CD1c-positive myeloid dendritic cell (primary cell): ENCODE results near the gene SHANK2.

Experiments
- DNase-seq: peaks from one replicate; pipeline ENCODE4 v3.0.0-alpha.2; 2016; ENCODE audit errors: extremely low spot score

SHANK2 gene

GRCh38 chr11:71222318-71223080 lies 29.9 kb downstream of the SHANK2 start:
- DNase-seq: no peak

DNA sequence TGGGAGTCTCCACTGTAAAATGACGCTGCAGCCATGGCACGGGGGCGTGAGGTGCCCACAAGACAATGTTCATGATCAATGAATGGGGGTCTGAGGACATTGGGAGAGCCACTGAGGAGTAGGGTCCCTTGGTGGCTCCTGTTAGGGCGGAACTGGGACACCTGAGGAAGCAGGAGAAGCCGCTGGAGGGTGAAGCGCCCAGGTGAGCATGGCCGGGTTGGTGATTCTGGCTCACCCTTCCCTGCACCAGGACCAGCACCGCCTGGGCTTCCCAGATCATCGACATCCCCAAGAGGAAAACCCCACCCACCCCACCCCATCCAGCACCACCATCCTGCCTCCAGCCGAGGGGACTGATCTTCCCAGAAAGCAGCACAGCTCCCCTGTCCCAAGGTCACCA lies 30.6 kb downstream of the SHANK2 start:
- DNase-seq: no peak

DNA sequence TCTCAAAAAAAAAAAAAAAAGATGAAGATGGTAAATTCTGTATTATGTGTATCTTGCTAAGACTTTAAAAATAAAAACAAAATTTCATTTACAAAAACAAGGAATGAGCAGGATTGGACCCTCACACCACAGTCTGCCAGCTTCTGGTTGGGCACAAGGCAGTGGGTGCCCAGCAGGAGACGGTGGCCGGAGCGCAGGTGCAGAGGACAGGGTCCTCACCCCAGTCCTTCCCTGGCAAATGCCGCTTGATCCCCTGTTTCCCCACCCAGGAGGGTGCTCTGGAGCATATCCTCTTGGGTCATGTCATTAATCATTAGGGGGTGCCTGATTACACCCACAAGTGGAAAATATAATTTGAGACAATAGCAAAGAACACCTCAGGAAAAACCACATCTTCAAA lies 31.2 kb downstream of the SHANK2 start:
- no peak for DNase-seq

GRCh38 chr11:71218789-71219499 lies 33.4 kb downstream of the SHANK2 start:
- no peak for DNase-seq

- DNase-seq: no peak
Measured at GRCh38 chr11:71215425-71215965, 36.9 kb downstream of the SHANK2 start.

- DNase-seq: no peak
Measured at GRCh38 chr11:71214553-71215424, 37.6 kb downstream of the SHANK2 start.

DNA sequence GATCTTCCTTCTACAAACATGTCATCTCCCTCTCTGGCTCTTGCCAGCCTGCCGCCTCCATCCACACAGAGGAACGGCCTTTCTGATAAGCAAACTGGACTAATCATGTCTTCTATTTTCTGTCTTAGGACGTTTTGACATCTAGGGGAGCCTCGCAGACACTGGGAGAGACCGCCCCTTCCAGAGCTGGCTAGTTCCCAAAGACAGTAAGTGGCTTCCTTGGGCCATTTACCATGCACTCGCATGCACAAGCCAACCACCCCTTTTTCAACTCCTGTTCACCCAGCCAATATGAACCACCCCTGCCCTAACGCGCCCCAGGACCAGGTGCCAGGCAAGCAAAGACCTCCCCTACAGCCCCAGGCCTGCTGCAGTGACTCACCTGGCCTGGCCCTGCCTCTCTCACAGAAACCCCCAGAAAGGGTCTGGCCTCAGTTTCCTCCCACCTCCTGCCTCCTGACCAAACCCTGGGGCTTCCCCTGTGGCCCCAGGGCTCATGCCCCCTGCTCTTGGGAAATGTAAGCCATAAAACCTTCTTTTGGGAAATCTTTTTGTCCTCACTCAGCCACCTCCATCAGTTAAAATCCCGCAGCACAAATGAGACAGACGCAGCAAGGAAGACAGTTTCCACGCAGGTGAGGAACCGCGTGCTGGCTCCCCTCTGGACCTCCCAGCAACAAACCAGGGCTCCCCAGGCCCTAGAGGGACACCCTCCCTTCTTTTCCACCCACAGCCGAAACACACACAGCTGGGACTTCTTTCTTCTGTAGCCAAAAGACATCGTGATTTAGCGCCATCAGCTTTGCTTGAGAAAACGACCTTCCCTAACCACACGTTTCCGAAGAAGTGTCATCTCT lies 38.5 kb downstream of the SHANK2 start:
- no peak for DNase-seq

DNA sequence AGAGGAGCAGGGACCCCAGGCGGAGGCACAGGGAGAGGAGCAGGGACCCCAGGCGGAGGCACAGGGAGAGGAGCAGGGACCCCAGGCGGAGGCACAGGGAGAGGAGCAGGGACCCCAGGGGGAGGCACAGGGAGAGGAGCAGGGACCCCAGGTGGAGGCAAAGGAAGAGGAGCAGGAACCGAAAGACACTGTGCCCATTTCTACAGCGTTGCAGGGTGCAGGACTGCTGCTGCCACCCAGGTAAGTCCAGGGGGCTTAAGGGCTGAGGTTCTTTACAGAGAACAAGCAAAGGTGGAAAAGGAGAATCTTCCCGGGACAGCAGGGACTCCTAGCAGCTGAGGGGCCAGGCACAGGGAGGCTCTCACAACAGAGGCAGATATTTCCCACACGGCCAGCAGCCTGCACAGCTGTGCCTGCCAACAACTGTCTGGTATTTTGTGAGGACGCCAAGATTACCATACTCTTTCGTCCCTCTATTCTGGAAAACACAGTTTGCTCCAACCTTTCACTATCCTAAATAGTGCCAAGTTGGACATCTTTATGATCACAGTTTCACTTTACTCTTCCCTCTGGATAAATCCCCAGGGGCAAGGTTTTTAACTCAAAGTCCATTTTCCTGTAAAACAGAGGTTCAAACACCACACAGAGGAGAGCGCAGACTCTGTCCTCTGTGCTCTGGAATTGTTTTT lies 39.4 kb downstream of the SHANK2 start:
- DNase-seq: no peak

GRCh38 chr11:71211631-71212030 lies 40.7 kb downstream of the SHANK2 start:
- DNase-seq: no peak

- no peak for DNase-seq
Measured at GRCh38 chr11:71210861-71211260, 41.5 kb downstream of the SHANK2 start.

DNA sequence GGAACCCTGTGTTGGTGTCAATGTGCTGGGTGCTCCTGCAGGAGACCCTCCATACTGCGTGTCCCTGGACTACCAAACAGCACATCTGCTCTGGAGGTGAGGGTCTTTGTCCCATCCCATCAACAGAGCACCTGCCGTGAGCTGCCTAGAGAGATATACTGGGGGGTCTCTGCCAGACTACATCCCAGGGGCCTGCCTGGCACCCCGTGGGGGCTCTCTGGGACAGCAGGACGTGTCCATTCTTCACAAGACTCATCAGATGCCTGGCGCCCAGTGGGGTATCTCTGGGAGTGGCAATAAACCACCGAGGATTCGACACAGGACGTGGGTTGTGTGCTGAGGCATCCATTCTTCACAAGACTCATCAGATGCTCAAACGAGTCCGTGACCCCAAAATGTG lies 42.7 kb downstream of the SHANK2 start:
- no peak for DNase-seq

DNA sequence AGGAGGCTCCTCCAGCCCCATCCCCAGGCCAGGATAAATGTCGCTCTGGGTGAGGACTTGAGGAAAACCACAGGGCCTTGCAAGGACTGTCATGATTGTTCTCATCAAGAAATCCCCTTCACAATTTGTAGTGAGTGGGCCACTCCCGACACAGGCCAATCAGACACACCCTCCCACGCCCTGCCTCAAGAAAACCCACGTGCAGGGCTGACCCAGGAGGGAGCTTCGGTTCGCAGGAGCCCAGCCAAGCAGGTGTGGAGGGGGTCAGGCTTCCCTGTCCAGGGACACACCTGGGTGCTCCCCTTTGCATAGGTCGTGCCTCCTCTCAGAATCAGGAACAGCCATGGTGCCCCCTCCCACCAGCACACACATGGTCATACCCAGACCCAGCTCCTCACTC lies 43.2 kb downstream of the SHANK2 start:
- DNase-seq: no peak

DNA sequence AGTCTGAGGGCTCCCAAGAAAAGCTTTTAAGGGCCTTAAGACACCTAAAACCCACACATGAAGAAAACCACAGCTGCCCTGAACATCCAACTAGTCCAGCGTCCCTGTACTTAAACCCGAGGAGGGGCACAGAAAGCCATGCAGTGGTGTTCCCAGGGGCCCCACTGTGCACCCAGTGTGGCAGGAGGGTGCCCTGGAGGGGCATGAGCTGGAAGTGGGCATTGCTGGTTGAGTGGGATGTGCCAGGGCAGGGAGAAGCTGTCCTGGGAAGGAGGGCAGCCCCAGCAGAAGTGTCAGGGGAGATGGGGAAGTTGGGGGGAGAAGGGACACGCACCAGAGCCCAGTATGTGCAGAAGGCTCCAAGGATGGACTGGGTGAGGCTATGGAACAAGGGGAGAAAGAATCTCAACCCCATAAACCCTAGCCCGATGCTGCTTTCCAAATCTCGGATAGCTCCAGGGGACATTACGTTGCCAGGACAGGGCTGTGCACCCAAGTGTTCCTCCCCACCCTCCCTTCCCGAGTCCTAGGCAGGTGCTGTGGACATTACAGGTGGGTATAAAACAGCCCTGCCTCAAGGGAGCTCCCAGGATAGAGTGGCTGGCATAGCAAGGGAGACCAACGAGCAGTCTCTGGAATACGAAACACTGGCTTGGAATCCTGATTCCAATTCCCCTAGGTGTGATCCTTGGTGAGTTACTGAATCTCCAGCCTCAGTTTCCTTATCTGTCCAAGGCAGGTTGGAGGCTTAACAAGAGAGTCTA lies 44.2 kb downstream of the SHANK2 start:
- DNase-seq: no peak

- no peak for DNase-seq
Measured at GRCh38 chr11:71207563-71207962, 44.8 kb downstream of the SHANK2 start.

DNA sequence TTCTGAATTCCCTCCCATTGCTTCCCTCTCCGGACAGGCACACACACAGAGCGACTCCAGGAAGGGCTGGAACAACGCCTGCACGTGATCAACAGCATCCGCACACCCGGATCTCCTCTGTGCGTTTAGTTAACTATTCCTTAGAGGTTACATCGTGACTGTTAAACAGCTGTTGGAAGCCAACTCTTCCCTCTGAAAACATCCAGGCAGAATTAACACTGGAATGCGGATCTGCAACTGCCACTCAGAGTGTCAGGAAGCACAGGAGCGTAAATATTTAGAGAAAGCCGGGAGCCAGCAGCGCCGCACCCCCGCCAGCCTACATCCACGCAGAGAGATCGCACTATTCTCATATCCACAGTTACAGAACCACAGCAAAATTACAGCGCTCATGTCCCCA lies 46.2 kb downstream of the SHANK2 start:
- DNase-seq: no peak

DNA sequence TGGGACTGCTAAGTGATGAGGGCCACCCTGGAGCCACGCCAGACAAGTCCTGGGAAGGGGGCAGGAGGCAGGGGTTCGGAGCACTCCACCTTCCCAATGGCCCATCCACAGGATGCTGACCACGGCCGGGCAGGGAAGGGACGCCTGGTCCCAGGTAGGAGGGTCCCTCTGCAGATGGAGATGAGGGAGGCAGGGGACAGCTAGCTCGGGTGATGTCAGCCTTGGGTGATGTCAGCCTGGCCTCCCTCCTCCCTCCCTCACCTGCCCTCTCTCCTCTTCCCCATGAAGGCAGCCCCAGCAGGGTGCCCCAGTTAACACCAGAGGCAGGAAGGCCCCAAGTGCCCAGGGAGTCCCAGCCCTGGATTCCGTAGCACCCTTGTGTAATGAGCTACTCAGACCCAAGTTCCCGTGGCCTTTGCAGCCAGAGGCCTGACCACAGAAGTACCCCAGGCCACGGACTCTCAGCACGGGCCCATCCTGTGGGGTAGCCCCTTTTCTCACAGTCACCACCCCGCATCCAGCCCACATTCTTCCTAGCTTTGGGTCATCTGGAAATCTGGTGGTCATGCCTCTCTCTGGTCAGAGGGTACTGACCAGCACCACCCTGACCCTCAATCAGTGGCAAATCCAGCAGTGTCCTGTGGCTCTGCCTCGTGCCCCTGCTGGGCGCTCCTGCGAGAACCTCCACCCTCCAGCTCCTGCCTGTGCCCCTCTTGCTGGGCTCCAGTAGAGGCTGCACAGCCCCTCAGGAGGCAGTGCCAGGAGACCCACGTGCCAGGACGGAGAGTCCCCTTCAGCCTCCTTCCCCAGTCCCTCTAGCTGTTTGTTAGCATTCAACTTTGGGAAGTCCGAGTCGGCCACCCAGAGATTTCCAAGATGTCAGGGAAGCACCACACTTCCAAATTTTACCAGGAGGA lies 47.4 kb downstream of the SHANK2 start:
- DNase-seq: no peak

DNA sequence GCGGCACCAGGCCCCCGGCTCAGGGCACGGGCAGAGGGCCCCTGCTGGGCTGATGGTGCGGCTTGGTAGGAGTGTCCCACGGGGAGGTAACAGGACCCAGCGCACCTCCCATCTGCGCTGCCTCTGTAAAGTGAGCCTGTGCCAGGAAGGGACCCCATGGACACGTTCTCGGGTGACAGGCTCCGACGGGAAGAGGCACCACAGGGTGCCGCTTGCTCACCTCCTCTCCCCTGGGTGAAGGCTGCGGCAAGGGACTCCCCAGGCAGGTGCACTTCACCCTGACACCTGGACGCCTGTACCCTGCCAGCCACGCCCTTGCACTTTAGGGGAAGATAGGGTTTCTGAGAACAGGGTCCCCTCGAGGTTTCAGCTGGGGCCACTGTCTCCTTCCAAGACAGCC lies 48.1 kb downstream of the SHANK2 start:
- no peak for DNase-seq

GRCh38 chr11:71203681-71204080 lies 48.7 kb downstream of the SHANK2 start:
- DNase-seq: no peak

GRCh38 chr11:71202966-71203365 lies 49.4 kb downstream of the SHANK2 start:
- no peak for DNase-seq
